Measurements from ENCODE around the gene HIVEP2.

- TF ChIP-seq, protein P1, sequence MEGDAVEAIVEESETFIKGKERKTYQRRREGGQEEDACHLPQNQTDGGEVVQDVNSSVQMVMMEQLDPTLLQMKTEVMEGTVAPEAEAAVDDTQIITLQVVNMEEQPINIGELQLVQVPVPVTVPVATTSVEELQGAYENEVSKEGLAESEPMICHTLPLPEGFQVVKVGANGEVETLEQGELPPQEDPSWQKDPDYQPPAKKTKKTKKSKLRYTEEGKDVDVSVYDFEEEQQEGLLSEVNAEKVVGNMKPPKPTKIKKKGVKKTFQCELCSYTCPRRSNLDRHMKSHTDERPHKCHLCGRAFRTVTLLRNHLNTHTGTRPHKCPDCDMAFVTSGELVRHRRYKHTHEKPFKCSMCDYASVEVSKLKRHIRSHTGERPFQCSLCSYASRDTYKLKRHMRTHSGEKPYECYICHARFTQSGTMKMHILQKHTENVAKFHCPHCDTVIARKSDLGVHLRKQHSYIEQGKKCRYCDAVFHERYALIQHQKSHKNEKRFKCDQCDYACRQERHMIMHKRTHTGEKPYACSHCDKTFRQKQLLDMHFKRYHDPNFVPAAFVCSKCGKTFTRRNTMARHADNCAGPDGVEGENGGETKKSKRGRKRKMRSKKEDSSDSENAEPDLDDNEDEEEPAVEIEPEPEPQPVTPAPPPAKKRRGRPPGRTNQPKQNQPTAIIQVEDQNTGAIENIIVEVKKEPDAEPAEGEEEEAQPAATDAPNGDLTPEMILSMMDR (IDR thresholded peaks at IDR 0.05 in 8 of 11, conservative IDR thresholded peaks at IDR 0.05 in 3 of 11): no peak
- no peak for TF ChIP-seq POLR2A (IDR thresholded peaks at IDR 0.05)
Measured at GRCh38 chr6:142872376-142872775, 72.6 kb downstream of the HIVEP2 start.
